Measurements from ENCODE around the gene VGLL4. TPM values are rescaled to one million over a fixed set of nuclear protein-coding genes. Genes with fewer than 3 reads are reported as not detected.

The VGLL4 gene
- polyA plus RNA-seq, 1 donor (not counting 4 experiments of a cell fraction or from before 2014, with no cell fraction given): 32.6 TPM

- H3K27ac ChIP-seq (ENCODE audit: control insufficient read depth, insufficient read depth, low read length): no peak overlapping the region
- dilution Hi-C loops (cut with MboI; ENCODE audit: extremely low pct_ligation_motif_present, low sequenced_read_pairs): no loop called here
- peaks cover 9% of the 10 kb centered on the region for H4K20me1 ChIP-seq (ENCODE audit: control insufficient read depth, extremely low read depth, insufficient read depth, low read length)
- no peaks in the 10 kb centered on the region for H3K9me3 ChIP-seq (ENCODE audit: control insufficient read depth, low read depth, low read length)
- no peaks in the 10 kb centered on the region for H3K4me1 ChIP-seq (ENCODE audit: control insufficient read depth, extremely low read depth, insufficient read depth, low read length)
- no peak overlapping the region for H3K4me2 ChIP-seq (ENCODE audit: control insufficient read depth, extremely low read depth, insufficient read depth, low read depth, low read length)
- FAIRE-seq (no peak), DNase-seq (ENCODE audit: low read depth, low spot score) (no peak)
- H2AFZ ChIP-seq (ENCODE audit: control insufficient read depth, low read length): no peak overlapping the region
- H3K36me3 ChIP-seq (ENCODE audit: control insufficient read depth in 2 of 2, extremely low read depth in 1 of 2, insufficient read depth in 2 of 2, low read length in 2 of 2): peaks cover 4 to 7% of the 10 kb centered on the region in 2 experiments
- peaks cover 83% of the 10 kb centered on the region for H3K79me2 ChIP-seq (ENCODE audit: control insufficient read depth, insufficient read depth, low read length)
- no peaks in the 10 kb centered on the region for H3K9me1 ChIP-seq (ENCODE audit: control insufficient read depth, extremely low read depth, insufficient read depth, low read length)
- no peaks in the 10 kb centered on the region for H3K27me3 ChIP-seq (ENCODE audit: control insufficient read depth, extremely low read depth, insufficient read depth, low read length)
- H3K9ac ChIP-seq (ENCODE audit: control insufficient read depth, extremely low read depth, insufficient read depth, low read length): no peak overlapping the region
- no peak for TF ChIP-seq EZH2 (IDR thresholded peaks at IDR 0.05; ENCODE audit: low read length)
- TF ChIP-seq, protein P1, sequence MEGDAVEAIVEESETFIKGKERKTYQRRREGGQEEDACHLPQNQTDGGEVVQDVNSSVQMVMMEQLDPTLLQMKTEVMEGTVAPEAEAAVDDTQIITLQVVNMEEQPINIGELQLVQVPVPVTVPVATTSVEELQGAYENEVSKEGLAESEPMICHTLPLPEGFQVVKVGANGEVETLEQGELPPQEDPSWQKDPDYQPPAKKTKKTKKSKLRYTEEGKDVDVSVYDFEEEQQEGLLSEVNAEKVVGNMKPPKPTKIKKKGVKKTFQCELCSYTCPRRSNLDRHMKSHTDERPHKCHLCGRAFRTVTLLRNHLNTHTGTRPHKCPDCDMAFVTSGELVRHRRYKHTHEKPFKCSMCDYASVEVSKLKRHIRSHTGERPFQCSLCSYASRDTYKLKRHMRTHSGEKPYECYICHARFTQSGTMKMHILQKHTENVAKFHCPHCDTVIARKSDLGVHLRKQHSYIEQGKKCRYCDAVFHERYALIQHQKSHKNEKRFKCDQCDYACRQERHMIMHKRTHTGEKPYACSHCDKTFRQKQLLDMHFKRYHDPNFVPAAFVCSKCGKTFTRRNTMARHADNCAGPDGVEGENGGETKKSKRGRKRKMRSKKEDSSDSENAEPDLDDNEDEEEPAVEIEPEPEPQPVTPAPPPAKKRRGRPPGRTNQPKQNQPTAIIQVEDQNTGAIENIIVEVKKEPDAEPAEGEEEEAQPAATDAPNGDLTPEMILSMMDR (optimal IDR thresholded peaks at IDR 0.05 in 1 of 3, IDR thresholded peaks at IDR 0.05 in 1 of 3, conservative IDR thresholded peaks at IDR 0.05 in 1 of 3; ENCODE audit: extremely low read depth in 1 of 3, insufficient read depth in 2 of 3, low read length in 3 of 3): no peak
- H3K4me3 ChIP-seq (ENCODE audit: control insufficient read depth in 2 of 3, extremely low read depth in 1 of 3, insufficient read depth in 2 of 3, low read depth in 1 of 3, low read length in 3 of 3): no peak overlapping the region
These were observed 27.2 kb downstream of the VGLL4 start for GRCh38 chr3:11616551-11616950.

GRCh38 chr3:11613851-11614487, 29.7 kb downstream of the VGLL4 start:
- no peak overlapping the region for H3K4me3 ChIP-seq (ENCODE audit: control insufficient read depth in 2 of 3, extremely low read depth in 1 of 3, insufficient read depth in 2 of 3, low read depth in 1 of 3, low read length in 3 of 3)
- FAIRE-seq (no peak), DNase-seq (ENCODE audit: low read depth, low spot score) (no peak)
- no peak overlapping the region for H3K27ac ChIP-seq (ENCODE audit: control insufficient read depth, insufficient read depth, low read length)
- H3K9ac ChIP-seq (ENCODE audit: control insufficient read depth, extremely low read depth, insufficient read depth, low read length): no peak overlapping the region
- H3K79me2 ChIP-seq (ENCODE audit: control insufficient read depth, insufficient read depth, low read length): peaks cover 84% of the 10 kb centered on the region
- no peak overlapping the region for H2AFZ ChIP-seq (ENCODE audit: control insufficient read depth, low read length)
- H3K27me3 ChIP-seq (ENCODE audit: control insufficient read depth, extremely low read depth, insufficient read depth, low read length): no peaks in the 10 kb centered on the region
- no peaks in the 10 kb centered on the region for H3K4me1 ChIP-seq (ENCODE audit: control insufficient read depth, extremely low read depth, insufficient read depth, low read length)
- peaks cover 6 to 7% of the 10 kb centered on the region in 2 experiments for H3K36me3 ChIP-seq (ENCODE audit: control insufficient read depth in 2 of 2, extremely low read depth in 1 of 2, insufficient read depth in 2 of 2, low read length in 2 of 2)
- no peaks in the 10 kb centered on the region for H3K9me3 ChIP-seq (ENCODE audit: control insufficient read depth, low read depth, low read length)
- no peak for TF ChIP-seq EZH2 (IDR thresholded peaks at IDR 0.05; ENCODE audit: low read length)
- TF ChIP-seq, protein P1 (optimal IDR thresholded peaks at IDR 0.05 in 1 of 3, IDR thresholded peaks at IDR 0.05 in 1 of 3, conservative IDR thresholded peaks at IDR 0.05 in 1 of 3; ENCODE audit: extremely low read depth in 1 of 3, insufficient read depth in 2 of 3, low read length in 3 of 3): no peak
- peaks cover 9% of the 10 kb centered on the region for H4K20me1 ChIP-seq (ENCODE audit: control insufficient read depth, extremely low read depth, insufficient read depth, low read length)
- dilution Hi-C loops (cut with MboI; ENCODE audit: extremely low pct_ligation_motif_present, low sequenced_read_pairs): no loop called here
- H3K9me1 ChIP-seq (ENCODE audit: control insufficient read depth, extremely low read depth, insufficient read depth, low read length): no peaks in the 10 kb centered on the region
- H3K4me2 ChIP-seq (ENCODE audit: control insufficient read depth, extremely low read depth, insufficient read depth, low read depth, low read length): no peak overlapping the region

All from keratinocyte (primary cell).